Measurements from ENCODE around the gene NUDT15. TPM values are rescaled to one million over a fixed set of nuclear protein-coding genes. Genes with fewer than 3 reads are reported as not detected.

The NUDT15 gene
- total RNA-seq, 1 experiment from 2014 or later: 38.6 TPM

- ChIA-PET RAD21 (ENCODE audit: low non-redundant PET in 1 of 2, low total read pairs in 2 of 2, uncharacterized antibody in 2 of 2, unreplicated experiment in 2 of 2) (no interaction called here), POLR2A (no interaction called here), CTCF (no interaction called here)
- Histone ChIP-seq H3K27me3 (ENCODE audit: insufficient read depth, low read length) (no peaks in the 10 kb centered on the region), H3K36me3 (ENCODE audit: control insufficient read depth in 1 of 2, insufficient read depth in 2 of 2, low read length in 2 of 2) (no peaks in the 10 kb centered on the region), H3K79me2 (ENCODE audit: insufficient read depth, low read length) (peaks cover 17% of the 10 kb centered on the region), H3K9me2 (ENCODE audit: insufficient read depth) (no peaks in the 10 kb centered on the region), H3K4me1 (ENCODE audit: control insufficient read depth in 1 of 2, insufficient read depth in 2 of 2, low read length in 2 of 2) (peaks cover 10 to 21% of the 10 kb centered on the region in 2 experiments), H3K9me3 (ENCODE audit: control insufficient read depth in 1 of 2, insufficient read depth in 1 of 2, low read depth in 1 of 2, low read length in 2 of 2) (no peaks in the 10 kb centered on the region), H3K4me3 (replicated peaks in 1 of 2; ENCODE audit: low read depth in 1 of 2, low read length in 2 of 2) (no peak overlapping the region), H3K9ac (ENCODE audit: low read length) (no peak overlapping the region), H3K27ac (ENCODE audit: low read depth, low read length) (no peak overlapping the region), H3K4me2 (ENCODE audit: low read length) (no peak overlapping the region), H4K20me1 (ENCODE audit: insufficient read depth) (no peaks in the 10 kb centered on the region), H2AFZ (ENCODE audit: low read depth, low read length, poor library complexity, severe bottlenecking) (no peak overlapping the region)
- intact Hi-C loops (cut with micrococcal nuclease): no loop called here
- TF ChIP-seq POLR2AphosphoS5 (IDR thresholded peaks at IDR 0.05; ENCODE audit: low read depth, low read length): no peak
- no peak for TF ChIP-seq ELF1 (IDR thresholded peaks at IDR 0.05; ENCODE audit: borderline replicate concordance, low read depth)
- TF ChIP-seq YY1 (IDR thresholded peaks at IDR 0.05; ENCODE audit: extremely low read depth, insufficient replicate concordance, low read depth, low read length): no peak
- no peak for TF ChIP-seq CBX3 (IDR thresholded peaks at IDR 0.05; ENCODE audit: low read depth)
- TF ChIP-seq, protein P1, sequence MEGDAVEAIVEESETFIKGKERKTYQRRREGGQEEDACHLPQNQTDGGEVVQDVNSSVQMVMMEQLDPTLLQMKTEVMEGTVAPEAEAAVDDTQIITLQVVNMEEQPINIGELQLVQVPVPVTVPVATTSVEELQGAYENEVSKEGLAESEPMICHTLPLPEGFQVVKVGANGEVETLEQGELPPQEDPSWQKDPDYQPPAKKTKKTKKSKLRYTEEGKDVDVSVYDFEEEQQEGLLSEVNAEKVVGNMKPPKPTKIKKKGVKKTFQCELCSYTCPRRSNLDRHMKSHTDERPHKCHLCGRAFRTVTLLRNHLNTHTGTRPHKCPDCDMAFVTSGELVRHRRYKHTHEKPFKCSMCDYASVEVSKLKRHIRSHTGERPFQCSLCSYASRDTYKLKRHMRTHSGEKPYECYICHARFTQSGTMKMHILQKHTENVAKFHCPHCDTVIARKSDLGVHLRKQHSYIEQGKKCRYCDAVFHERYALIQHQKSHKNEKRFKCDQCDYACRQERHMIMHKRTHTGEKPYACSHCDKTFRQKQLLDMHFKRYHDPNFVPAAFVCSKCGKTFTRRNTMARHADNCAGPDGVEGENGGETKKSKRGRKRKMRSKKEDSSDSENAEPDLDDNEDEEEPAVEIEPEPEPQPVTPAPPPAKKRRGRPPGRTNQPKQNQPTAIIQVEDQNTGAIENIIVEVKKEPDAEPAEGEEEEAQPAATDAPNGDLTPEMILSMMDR (IDR thresholded peaks at IDR 0.05 in 2 of 3, conservative IDR thresholded peaks at IDR 0.05 in 1 of 3; ENCODE audit: borderline replicate concordance in 1 of 3, insufficient read depth in 1 of 3, low read depth in 2 of 3, low read length in 2 of 3): no peak
- ATAC-seq: no peak
- DNase-seq (ENCODE audit: low read depth, low spot score): no peak
- no TSS peak for BruUV-seq (replicated peaks)
These were observed 33.3 kb upstream of the NUDT15 start for GRCh38 chr13:48004201-48004600.

DNA sequence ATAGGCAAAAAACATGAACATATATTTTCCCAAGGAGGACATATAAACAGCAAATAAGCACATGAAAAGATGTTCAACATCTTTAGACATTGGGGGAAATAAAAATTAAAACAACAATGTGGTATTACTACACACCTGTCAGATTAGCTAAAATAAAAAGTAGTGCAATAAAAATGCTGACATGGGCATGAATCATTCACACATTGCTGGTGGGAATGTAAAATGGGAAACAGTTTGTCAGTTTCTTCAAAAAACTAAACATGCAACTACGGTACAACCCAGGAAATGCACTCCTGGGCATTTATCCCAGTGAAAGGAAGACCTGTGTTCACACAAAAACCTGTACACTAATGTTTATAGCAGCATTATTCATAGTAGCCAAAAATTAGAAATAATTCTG lies 31.1 kb upstream of the NUDT15 start:
- DNase-seq (ENCODE audit: low read depth, low spot score): no peak
- no peaks in the 10 kb centered on the region for H3K9me3 ChIP-seq (ENCODE audit: control insufficient read depth in 1 of 2, insufficient read depth in 1 of 2, low read depth in 1 of 2, low read length in 2 of 2)
- H3K4me2 ChIP-seq (ENCODE audit: low read length): no peak overlapping the region
- H3K79me2 ChIP-seq (ENCODE audit: insufficient read depth, low read length): no peaks in the 10 kb centered on the region
- no peak overlapping the region for H3K27ac ChIP-seq (ENCODE audit: low read depth, low read length)
- intact Hi-C loops (cut with micrococcal nuclease): no loop called here
- no peak overlapping the region for H3K9ac ChIP-seq (ENCODE audit: low read length)
- ChIA-PET POLR2A (no interaction called here), RAD21 (ENCODE audit: low non-redundant PET in 1 of 2, low total read pairs in 2 of 2, uncharacterized antibody in 2 of 2, unreplicated experiment in 2 of 2) (no interaction called here), CTCF (interaction anchor here (0.7 to 1.2 kb wide), 2 partner anchors 15 to 31 kb away, joined by 3 read pairs; partner anchors contain the start of gene NUDT15)
- H2AFZ ChIP-seq (ENCODE audit: low read depth, low read length, poor library complexity, severe bottlenecking): no peak overlapping the region
- ATAC-seq: no peak
- BruUV-seq (replicated peaks): no TSS peak
- H3K27me3 ChIP-seq (ENCODE audit: insufficient read depth, low read length): no peaks in the 10 kb centered on the region
- no peak overlapping the region for H3K4me3 ChIP-seq (replicated peaks in 1 of 2; ENCODE audit: low read depth in 1 of 2, low read length in 2 of 2)
- no peaks in the 10 kb centered on the region for H3K9me2 ChIP-seq (ENCODE audit: insufficient read depth)
- H3K4me1 ChIP-seq (ENCODE audit: control insufficient read depth in 1 of 2, insufficient read depth in 2 of 2, low read length in 2 of 2): peaks cover 3 to 17% of the 10 kb centered on the region in 2 experiments; a peak in 3 of 4 replicates
- H3K36me3 ChIP-seq (ENCODE audit: control insufficient read depth in 1 of 2, insufficient read depth in 2 of 2, low read length in 2 of 2): no peaks in the 10 kb centered on the region
- no peaks in the 10 kb centered on the region for H4K20me1 ChIP-seq (ENCODE audit: insufficient read depth)
- TF ChIP-seq CEBPB (IDR thresholded peaks at IDR 0.05; ENCODE audit: low read depth) (no peak), RAD21 (IDR thresholded peaks at IDR 0.05; ENCODE audit: low read depth) (no peak), FOSL1 (IDR thresholded peaks at IDR 0.05; ENCODE audit: low read depth) (no peak), POLR2AphosphoS5 (IDR thresholded peaks at IDR 0.05; ENCODE audit: low read depth, low read length) (no peak), EZH2 (IDR thresholded peaks at IDR 0.05) (no peak), JUND (IDR thresholded peaks at IDR 0.05) (no peak), SRF (IDR thresholded peaks at IDR 0.05; ENCODE audit: low read depth) (no peak), SIN3A (IDR thresholded peaks at IDR 0.05; ENCODE audit: low read depth) (no peak), MAX (IDR thresholded peaks at IDR 0.05) (no peak), TCF7L2 (IDR thresholded peaks at IDR 0.05; ENCODE audit: borderline replicate concordance, extremely low read depth, insufficient read depth, insufficient read length) (no peak)
- TF ChIP-seq, protein P2, sequence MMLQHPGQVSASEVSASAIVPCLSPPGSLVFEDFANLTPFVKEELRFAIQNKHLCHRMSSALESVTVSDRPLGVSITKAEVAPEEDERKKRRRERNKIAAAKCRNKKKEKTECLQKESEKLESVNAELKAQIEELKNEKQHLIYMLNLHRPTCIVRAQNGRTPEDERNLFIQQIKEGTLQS (IDR thresholded peaks at IDR 0.05): no peak
- TF ChIP-seq, protein P1 (IDR thresholded peaks at IDR 0.05 in 2 of 3, conservative IDR thresholded peaks at IDR 0.05 in 1 of 3; ENCODE audit: borderline replicate concordance in 1 of 3, insufficient read depth in 1 of 3, low read depth in 2 of 3, low read length in 2 of 3): no peak
